ENCODE measurements around the gene PDF.

Gene PDF

DNA sequence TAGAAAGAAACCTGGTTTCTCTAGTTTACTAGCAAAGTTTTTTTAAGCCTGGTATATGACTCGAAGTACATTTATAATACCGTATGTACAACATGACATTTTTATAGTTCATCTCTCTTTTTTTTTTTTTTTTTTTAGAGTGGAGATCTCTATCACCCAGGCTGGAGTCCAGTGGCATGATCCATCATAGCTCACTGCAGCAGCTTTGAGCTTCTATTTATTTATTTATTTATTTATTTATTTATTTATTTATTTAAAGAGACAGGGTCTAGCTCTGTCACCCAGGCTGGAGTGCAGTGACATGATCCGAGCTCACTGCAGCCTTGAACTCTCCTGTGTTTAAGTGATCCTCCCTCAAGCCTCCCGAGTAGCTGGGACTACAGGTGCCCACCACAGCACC, 45.1 kb downstream of the PDF start:
- no peak for DNase-seq (ENCODE audit: low read depth)
- no peak for TF ChIP-seq CTCF (IDR thresholded peaks at IDR 0.05; ENCODE audit: low read length, missing control alignments)
- H3K4me3 ChIP-seq (replicated peaks; ENCODE audit: low read depth, low read length): no peak overlapping the region

- no peak overlapping the region for H3K4me3 ChIP-seq (replicated peaks; ENCODE audit: low read depth, low read length)
- no peak for DNase-seq (ENCODE audit: low read depth)
- no peak for TF ChIP-seq CTCF (IDR thresholded peaks at IDR 0.05; ENCODE audit: low read length, missing control alignments)
Measured at GRCh38 chr16:69283851-69284250, 46.5 kb downstream of the PDF start.

GRCh38 chr16:69277413-69277812, 53.0 kb downstream of the PDF start:
- no peak for DNase-seq (ENCODE audit: low read depth)
- TF ChIP-seq CTCF (IDR thresholded peaks at IDR 0.05; ENCODE audit: low read length, missing control alignments): no peak
- H3K4me3 ChIP-seq (replicated peaks; ENCODE audit: low read depth, low read length): no peak overlapping the region

All from fibroblast of pulmonary artery (primary cell).